ENCODE measurements around the gene CD80.

Gene CD80

DNA sequence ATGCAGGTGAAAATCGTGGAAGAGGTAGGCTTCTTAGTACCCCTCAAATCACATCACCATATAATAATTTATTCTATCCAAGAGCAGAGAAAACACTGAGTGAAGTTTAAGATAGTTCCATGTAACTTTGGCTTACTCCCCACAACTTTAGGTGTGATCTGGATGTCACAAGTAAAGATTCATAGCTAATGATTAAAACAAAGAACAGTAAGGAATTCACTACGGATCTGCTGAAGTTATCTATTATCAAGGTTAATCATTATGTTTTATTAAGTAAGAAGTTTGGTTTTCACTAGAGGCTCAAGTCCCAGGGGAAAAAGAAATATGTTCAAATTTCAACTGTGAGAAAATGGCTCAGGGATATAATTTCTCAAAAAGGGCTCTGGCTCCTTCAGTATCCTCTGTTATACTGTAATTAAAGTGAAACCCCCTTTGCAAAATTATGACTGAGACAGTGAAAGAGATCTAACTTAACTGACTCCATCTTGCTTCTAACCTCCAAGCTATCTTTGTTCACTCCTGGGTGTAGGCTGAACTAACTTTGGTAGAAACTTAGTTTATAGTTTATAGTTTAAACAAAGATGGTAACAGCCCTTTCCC lies 17.1 kb downstream of the CD80 start:
- no peak for DNase-seq

DNA sequence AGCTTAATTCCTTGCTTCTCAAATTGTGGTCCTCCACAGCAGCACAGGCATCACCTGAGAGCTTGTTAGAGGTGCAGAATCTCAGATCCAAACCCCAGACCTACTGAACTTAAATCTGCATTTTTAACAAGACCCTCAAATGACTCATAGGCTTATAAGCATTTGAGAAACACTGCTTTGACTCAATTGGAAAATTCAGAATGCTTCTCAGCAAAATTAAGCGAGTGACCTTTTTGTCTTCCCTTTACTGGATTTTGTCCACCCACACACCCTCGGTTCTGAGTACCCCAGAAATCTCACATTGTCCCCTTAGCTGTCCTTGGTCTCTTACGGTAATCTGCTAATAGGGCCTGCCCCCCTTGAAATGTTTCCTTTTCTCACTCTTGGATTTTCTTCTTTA lies 17.9 kb downstream of the CD80 start:
- DNase-seq: no peak

GRCh38 chr3:119538772-119539171 lies 20.6 kb downstream of the CD80 start:
- DNase-seq: no peak

- DNase-seq: peak; percentile 5
These were observed 22.7 kb downstream of the CD80 start for GRCh38 chr3:119536757-119537156.

GRCh38 chr3:119534296-119534695 lies 25.1 kb downstream of the CD80 start:
- no peak for DNase-seq

GRCh38 chr3:119531151-119531550 lies 28.3 kb downstream of the CD80 start:
- no peak for DNase-seq

DNA sequence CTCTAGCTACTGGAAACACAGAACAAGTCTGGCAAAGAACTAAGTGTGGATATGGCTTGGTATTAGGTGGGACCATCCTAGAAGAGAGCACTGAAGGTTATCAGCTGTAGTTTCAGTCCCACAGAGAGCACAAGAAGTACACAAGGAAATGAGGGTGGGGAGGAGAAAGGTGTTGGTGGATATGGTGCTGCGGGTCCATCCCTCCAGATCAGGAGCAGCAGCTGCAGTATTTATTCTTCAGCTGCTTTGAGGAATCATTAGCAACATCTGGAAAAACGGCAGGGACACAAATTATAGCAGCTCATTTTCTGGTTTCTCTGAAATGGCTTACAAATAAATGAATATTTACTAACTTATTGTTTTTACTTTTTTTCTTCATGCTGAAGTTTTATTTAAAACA lies 29.0 kb downstream of the CD80 start:
- DNase-seq: no peak

DNA sequence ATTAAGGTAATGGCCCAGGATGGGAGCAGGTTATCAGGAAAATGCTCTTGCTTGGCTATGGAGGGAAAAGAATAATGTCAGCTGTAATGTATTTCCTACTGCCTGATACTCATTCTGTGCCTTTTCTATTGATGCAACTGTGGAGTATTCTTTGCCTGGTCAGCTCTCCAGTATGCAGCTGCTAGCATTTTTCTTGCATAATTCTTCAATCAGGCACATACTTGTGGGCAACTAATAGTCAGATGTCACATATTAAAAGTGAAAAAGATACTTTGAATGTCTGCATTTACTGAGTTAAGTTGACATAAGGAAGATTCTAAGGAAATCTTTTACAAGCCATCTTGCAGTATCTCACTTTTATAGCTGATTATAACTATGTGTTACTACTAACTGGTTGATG lies 29.5 kb downstream of the CD80 start:
- no peak for DNase-seq

DNA sequence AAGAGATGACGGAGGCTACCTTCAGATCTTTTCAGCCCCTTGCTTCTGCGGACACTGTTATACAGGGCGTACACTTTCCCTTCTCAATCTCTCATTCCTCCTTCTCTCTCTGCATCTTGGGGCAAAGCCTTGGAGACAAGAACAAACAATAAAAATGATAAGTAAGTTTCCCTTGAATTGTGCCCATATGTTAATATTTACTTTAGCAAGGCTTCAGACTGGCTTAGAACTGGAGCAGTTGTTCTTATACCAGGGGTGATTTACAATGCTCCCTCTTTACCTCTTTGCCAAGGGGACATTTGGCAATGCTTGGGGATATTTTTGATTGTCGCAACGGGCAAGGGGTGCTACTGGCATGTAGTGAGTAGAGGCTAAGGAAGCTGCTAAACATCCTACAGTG lies 31.7 kb downstream of the CD80 start:
- peak; percentile 2 for DNase-seq

DNA sequence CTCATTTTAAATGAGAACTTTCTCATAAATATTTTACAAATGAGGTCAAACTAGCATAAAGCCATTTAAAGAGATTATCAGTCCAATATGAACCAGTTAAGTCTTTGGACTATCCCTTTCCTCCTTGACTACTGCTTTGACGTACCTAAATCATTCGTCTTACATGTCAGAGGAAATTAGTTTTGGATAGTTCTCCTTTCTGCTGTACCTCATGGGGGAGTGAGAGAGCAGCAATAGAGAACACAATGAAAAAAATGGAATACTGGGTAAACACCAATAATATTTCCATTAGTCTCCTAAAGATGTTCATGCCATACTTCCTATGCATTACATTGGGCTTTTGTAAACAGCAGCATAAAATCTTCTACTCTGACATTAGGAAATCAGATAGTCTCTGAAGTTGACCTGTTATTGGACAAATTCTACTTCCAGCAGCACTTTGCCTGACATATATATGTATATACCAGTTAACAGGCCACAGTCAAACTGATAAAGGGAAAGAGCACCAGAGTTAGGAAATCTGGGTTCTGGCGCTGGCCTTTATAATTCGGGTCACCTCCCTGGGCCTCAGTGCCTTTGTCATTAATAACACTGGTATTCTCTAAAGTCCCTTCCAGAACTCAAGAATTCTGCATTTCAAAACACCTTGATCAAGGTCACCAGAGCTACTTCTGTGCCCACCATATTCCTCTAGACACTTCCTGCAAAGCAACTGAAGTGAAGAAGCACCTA lies 34.3 kb downstream of the CD80 start:
- no peak for DNase-seq

DNA sequence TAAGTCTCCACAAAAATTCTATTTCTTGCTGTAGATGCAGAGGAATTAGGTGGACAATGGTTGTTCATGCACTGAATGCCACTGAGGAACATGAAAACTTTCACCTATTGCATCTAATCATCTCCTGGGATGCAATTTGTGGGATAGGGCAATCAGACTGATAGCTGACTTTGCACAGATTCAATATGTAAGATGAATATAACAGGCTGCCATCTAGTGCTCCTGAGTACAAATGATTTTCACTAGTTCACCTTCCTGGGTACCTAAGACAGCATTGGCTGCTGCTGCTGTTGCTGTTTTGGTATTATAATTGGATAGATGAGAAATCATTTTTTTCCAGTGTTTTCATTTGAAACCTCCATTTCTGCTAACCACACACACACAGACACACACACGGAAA lies 41.4 kb downstream of the CD80 start:
- DNase-seq: no peak

DNA sequence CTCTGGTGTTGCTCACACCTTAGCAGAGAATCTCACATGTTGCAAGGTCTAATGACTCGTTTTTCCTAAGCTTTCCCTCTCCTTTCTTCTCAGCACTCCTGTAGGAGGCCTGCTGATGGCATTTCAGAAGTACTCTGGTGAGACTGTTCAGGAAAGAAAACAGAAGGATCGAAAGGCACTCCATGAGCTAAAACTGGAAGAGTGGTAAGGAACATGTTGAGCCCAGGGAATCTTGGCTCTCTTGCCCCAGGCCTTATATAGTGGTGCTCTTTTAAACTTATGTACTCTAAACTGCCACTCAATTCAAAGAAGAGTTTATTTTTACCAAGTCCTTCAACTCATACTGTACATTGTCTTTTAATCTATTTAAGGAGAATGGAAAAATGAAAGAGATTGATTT lies 42.3 kb downstream of the CD80 start:
- no peak for DNase-seq

- DNase-seq: no peak
These were observed 44.8 kb downstream of the CD80 start for GRCh38 chr3:119514637-119515036.

DNA sequence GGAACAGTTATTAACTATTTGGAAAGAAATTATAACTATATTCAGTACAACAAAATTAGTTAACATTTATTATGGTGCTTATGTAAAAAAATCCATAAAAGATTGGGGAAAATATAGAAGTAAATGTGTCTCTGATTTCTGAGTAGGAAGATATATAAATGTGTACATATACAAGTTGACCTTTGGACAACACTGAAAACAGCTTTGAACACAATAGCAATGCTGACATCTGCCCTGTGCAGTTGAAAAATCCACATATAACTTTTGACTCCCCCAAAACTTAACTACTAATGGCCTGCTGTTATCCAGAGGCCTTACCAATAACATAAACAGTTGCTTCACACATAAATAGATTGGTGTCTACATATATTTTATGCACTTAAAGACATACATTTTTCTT lies 48.7 kb downstream of the CD80 start:
- no peak for DNase-seq

DNA sequence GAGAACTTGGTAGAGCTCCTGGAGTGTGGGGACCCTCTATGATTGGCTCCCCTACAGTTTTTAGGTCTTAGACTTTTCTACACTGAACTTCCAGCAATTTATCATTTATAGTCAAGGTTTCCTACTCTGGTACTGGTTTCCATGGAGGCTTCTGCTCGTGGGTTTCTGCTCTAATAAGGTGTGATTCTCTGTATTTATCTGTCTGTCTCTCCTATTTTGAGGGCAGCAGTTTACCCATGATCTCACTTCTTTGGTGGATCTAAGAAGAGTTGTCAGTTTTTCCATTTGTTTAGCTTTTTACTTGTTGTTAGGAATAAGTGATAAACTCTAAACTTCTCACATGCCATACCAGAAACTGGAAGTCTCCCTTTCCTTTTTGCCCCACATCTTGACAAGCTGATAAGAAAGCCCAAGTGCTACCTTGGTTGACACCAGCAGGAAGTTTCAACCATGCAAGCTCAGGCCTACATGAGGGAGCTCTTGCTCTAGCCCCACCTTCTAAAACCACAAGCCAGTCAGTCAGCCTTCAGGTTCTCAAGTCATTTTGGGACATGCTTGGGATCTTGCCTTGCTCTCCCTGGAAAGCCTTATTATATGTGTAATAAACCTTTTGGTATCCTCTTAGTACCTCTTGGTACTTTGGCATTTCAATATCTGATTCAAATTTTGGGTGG lies 51.1 kb downstream of the CD80 start:
- no peak for DNase-seq

- no peak for DNase-seq
These were observed 52.0 kb downstream of the CD80 start for GRCh38 chr3:119507404-119507803.

- no peak for DNase-seq
These were observed 52.8 kb downstream of the CD80 start for GRCh38 chr3:119506631-119507030.

DNA sequence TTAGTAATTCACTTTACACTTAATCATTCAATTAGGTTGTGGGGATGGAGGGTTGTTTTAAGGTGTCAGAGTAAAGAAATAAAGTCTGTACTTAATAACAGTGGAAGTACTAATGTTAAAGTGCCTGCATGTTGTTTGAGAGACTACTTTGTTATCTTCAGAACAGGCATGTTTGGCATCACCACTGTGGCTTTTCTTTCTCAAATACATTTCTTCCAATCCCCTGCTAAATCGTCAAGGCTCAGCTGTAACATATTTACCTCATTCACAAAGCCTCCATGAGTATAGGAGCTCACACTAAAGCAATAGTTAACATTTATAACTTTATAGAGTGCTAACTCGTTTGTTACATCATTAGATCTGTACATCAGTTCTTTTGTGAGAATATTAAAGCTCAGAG lies 58.5 kb downstream of the CD80 start:
- no peak for DNase-seq

GRCh38 chr3:119500265-119500664 lies 59.1 kb downstream of the CD80 start:
- DNase-seq: no peak

DNA sequence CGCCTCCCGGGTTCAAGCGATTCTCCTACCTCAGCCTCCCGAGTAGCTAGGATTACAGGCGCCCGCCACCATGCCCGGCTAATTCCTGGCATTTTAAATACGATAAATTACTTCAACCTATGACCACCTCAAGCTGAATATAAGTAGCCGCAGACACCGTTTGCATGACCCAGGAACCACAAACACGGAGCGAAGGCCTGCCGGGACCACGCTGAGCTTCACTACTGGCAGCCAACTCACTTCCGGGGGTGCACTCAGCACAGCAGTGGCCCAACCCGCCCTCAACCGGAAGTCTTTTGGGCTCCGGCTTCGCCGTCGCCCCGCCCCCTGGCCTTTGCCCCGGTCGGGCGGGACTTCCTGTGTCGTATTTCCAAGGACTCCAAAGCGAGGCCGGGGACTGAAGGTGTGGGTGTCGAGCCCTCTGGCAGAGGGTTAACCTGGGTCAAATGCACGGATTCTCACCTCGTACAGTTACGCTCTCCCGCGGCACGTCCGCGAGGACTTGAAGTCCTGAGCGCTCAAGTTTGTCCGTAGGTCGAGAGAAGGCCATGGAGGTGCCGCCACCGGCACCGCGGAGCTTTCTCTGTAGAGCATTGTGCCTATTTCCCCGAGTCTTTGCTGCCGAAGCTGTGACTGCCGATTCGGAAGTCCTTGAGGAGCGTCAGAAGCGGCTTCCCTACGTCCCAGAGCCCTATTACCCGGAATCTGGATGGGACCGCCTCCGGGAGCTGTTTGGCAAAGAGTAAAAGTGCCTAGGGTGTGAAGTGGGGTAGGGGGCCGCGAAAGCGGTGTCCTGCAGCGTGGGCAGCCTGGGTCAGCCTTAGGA lies 61.0 kb downstream of the CD80 start, which contains the start of gene TIMMDC1:
TIMMDC1 (plus strand) TSS at position 362 of the 826 bp plus-strand sequence; CDS start at position 549, 187 bp downstream.
- peak; percentile 94 for DNase-seq

DNA sequence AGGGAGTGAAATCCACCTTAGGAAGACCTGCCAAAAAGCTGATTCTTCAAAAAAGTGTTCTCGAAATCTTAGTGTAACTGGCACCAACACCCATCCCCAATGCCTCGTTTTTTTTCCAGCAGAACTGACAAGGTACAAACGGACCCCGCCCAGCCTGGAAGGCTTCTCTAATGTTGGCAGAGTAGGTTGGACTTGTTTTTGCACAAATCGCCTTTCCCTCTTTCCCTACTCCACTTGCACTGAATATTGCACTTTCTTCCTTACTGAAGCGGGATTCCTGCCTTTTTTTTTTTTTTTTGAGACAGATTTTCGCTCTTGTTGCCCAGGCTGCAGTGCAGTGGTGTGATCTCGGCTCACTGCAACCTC lies 61.6 kb downstream of the CD80 start:
- peak; percentile 24 for DNase-seq

DNA sequence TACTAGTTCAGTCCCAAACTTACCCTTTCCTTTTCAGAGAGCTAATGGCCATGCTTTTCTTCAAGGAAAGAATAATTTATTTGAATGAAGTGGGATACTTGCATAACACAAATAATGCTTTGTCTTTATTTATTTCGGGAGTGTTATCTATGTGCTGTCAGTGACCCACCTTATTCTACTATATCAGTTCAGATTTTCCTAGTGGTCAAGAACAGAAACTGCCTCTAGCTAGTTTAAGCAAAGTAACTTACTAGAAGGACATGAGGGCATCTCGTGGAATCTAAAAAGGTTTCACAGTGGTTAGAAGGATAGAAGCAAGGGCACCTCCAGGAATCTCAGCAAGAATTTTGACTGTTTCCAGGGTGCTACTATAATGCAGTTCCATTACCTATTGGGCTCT lies 64.8 kb downstream of the CD80 start:
- DNase-seq: no peak

DNA sequence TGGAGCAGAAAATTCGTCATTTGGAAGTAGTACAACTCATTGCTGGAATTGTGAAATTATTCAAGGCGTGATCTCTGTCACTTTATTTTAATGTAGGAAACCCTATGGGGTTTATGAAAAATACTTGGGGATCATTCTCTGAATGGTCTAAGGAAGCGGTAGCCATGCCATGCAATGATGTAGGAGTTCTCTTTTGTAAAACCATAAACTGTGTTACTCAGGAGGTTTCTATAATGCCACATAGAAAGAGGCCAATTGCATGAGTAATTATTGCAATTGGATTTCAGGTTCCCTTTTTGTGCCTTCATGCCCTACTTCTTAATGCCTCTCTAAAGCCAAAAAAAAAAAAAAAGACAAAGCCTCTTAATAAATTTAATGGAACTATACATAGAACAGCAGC lies 66.6 kb downstream of the CD80 start:
- no peak for DNase-seq

GRCh38 chr3:119492128-119492527 lies 67.3 kb downstream of the CD80 start:
- no peak for DNase-seq
